Endothelial cell of umbilical vein (primary cell): ENCODE results near the gene EDEM2. TPM values are rescaled to one million over a fixed set of nuclear protein-coding genes. Genes with fewer than 3 reads are reported as not detected.

Experiments used
- BruUV-seq: library from RNA; stranded (reverse); fragments of 400-500 nt; replicated peaks from 2 replicates; lab custom pipeline; 2021; lab: Mats Ljungman, UMichigan
- CTCF ChIA-PET: fragments of 300-600, 350-600 bp; sonication (Branson Sonifier 250); formaldehyde crosslinking; loops from one replicate; lab custom pipeline; 2021; ENCODE audit warnings: antibody characterized with exemption, inconsistent platforms; lab: Charles Lee
- POLR2A ChIA-PET: fragments of 300-600, 350-600 bp; sonication (Branson Sonifier 250); formaldehyde crosslinking; loops from one replicate; lab custom pipeline; 2021; ENCODE audit warnings: antibody characterized with exemption, inconsistent platforms; lab: Charles Lee
- DNase-seq: peaks from one replicate; pipeline ENCODE4 v3.0.0-alpha.2; 2011; ENCODE audit warnings: low read depth, low spot score
- FAIRE-seq: peaks from 2 replicates; lab custom pipeline; 2011; peaks lifted over from hg19 to GRCh38; lab: Jason Lieb, UNC
- H2AFZ ChIP-seq: 2 replicates; pipeline ENCODE4 v1.6.0; 2012; ENCODE audit warnings: low read depth, low read length, control low read depth, inconsistent platforms
- H3K27ac ChIP-seq: 2 replicates; pipeline ENCODE4 v1.5.1; 2011; ENCODE audit warnings: low read depth, mild to moderate bottlenecking, control low read depth, low read length, moderate library complexity; ENCODE audit not compliant: insufficient read depth
- H3K27me3 ChIP-seq, 2 experiments: 2 replicates each; pipeline versions ENCODE4 v1.6.0 to v1.6.1; 2011; ENCODE audit warnings: low read length in 2 of 2, mixed read lengths in 1 of 2; ENCODE audit not compliant: control insufficient read depth in 2 of 2, insufficient read depth in 2 of 2
- H3K36me3 ChIP-seq, 2 experiments: 2 replicates in 1 of 2; 3 replicates in 1 of 2; pipeline ENCODE4 v1.5.1; 2011; ENCODE audit warnings: low read length in 2 of 2, mild to moderate bottlenecking in 1 of 2, moderate library complexity in 1 of 2; ENCODE audit not compliant: control insufficient read depth in 2 of 2, insufficient read depth in 2 of 2; ENCODE audit errors: extremely low read depth in 1 of 2
- H3K4me1 ChIP-seq: 3 replicates; pipeline ENCODE4 v1.5.1; 2011; ENCODE audit warnings: mild to moderate bottlenecking, low read length; ENCODE audit not compliant: control insufficient read depth, insufficient read depth; ENCODE audit errors: extremely low read depth
- H3K4me2 ChIP-seq: 2 replicates; pipeline ENCODE4 v1.6.1; 2011; ENCODE audit warnings: low read length, control low read depth, mixed read lengths; ENCODE audit not compliant: insufficient read depth
- H3K4me3 ChIP-seq, 3 experiments: fragments of 200-600 bp in 1 of 3; sonication (generic), shearing (Covaris generic) in 1 of 3; replicated peaks in 1 of 3; 2 replicates each; pipeline ENCODE4 v1.5.1; 2011 to 2016; ENCODE audit warnings: control low read depth in 3 of 3, low read length in 3 of 3, mild to moderate bottlenecking in 2 of 3, inconsistent platforms in 1 of 3, low read depth in 1 of 3, moderate library complexity in 1 of 3; ENCODE audit not compliant: insufficient read depth in 1 of 3
- H3K79me2 ChIP-seq: 2 replicates; pipeline ENCODE4 v1.6.0; 2012; ENCODE audit warnings: low read length, inconsistent platforms; ENCODE audit not compliant: control insufficient read depth, insufficient read depth
- H3K9ac ChIP-seq: replicated peaks from 2 replicates; pipeline ENCODE3; 2011; ENCODE audit warnings: low read length, control low read depth; ENCODE audit not compliant: insufficient read depth; ENCODE audit errors: extremely low read depth
- H3K9me1 ChIP-seq: replicated peaks from 3 replicates; pipeline ENCODE4 v1.6.0; 2011; ENCODE audit warnings: mild to moderate bottlenecking, low read length; ENCODE audit not compliant: control insufficient read depth, insufficient read depth; ENCODE audit errors: extremely low read depth
- H3K9me3 ChIP-seq: replicated peaks from 2 replicates; pipeline ENCODE4 v1.5.1; 2012; ENCODE audit warnings: low read length, inconsistent platforms; ENCODE audit not compliant: control insufficient read depth, insufficient read depth
- H4K20me1 ChIP-seq: replicated peaks from 2 replicates; pipeline ENCODE3; 2011; ENCODE audit warnings: mild to moderate bottlenecking, low read length; ENCODE audit not compliant: control insufficient read depth, insufficient read depth; ENCODE audit errors: extremely low read depth
- EZH2 ChIP-seq: IDR thresholded peaks from 2 replicates; pipeline ENCODE4 v1.6.1; 2012; ENCODE audit warnings: borderline replicate concordance, low read depth, mild to moderate bottlenecking, moderate library complexity, low read length, inconsistent platforms; ENCODE audit not compliant: severe bottlenecking
- FOS ChIP-seq: IDR thresholded peaks from 2 replicates; pipeline ENCODE4 v1.6.1; 2011; ENCODE audit warnings: mild to moderate bottlenecking, low read length, moderate library complexity, borderline replicate concordance; ENCODE audit not compliant: insufficient read depth
- GATA2 ChIP-seq: IDR thresholded peaks from 2 replicates; pipeline ENCODE4 v1.7.0; 2011; ENCODE audit warnings: low read depth, mild to moderate bottlenecking, moderate library complexity, mixed read lengths, low read length; ENCODE audit not compliant: insufficient read length, insufficient read depth
- JUN ChIP-seq: IDR thresholded peaks from 2 replicates; pipeline ENCODE4 v1.6.1; 2011; ENCODE audit warnings: borderline replicate concordance, low read depth; ENCODE audit not compliant: insufficient read length, insufficient read depth
- MYC ChIP-seq: IDR thresholded peaks from one replicate; pipeline ENCODE4 v1.6.1; 2011; ENCODE audit warnings: mild to moderate bottlenecking, low read depth, low read length
- POLR2A ChIP-seq: IDR thresholded peaks from 2 replicates; pipeline ENCODE4 v1.6.1; 2012; ENCODE audit warnings: low read depth, mild to moderate bottlenecking, control low read depth, low read length
- POLR2AphosphoS5 ChIP-seq: IDR thresholded peaks from 2 replicates; pipeline ENCODE4 v1.6.1; 2012; ENCODE audit warnings: low read depth, mild to moderate bottlenecking, control low read depth, low read length, moderate library complexity; ENCODE audit not compliant: insufficient read depth
- dilution Hi-C: fragments of 300-500 bp; cut with MboI; formaldehyde crosslinking; loops from one replicate; pipeline ENCODE4 v1.15.0; 2019; ENCODE audit warnings: low sequenced_read_pairs; ENCODE audit not compliant: extremely low pct_ligation_motif_present
- intact Hi-C: fragments of 100-400 bp; cut with micrococcal nuclease; formaldehyde crosslinking; loops from one replicate; pipeline ENCODE4 v1.10.0; 2022
- polyA plus RNA-seq, 4 experiments: library from polyadenylated mRNA; depleted of rRNA in 3 of 4; stranded (reverse) in 3 of 4; unstranded in 1 of 4; fragments of >200 nt; gene quantifications; 2 replicates each; pipeline versions ENCODE4 v1.2.1 to v1.2.3, GENCODE V29; 2011 to 2012; ENCODE audit warnings: missing spikeins in 1 of 4
- total RNA-seq: library from RNA; stranded (reverse); gene quantifications from 2 replicates; pipeline ENCODE4 v1.2.3, GENCODE V29; 2021
- TF ChIP-seq, protein P1 (sequence below), 2 donors: IDR thresholded peaks; 1 replicate in 1 of 2; 2 replicates in 1 of 2; pipeline ENCODE4 v1.5.1; 2011; ENCODE audit warnings: low read length in 2 of 2, mild to moderate bottlenecking in 2 of 2, moderate library complexity in 2 of 2, control low read depth in 1 of 2, inconsistent platforms in 1 of 2, low read depth in 1 of 2; ENCODE audit not compliant: insufficient read depth in 1 of 2; ENCODE audit errors: extremely low read depth in 1 of 2
- TF ChIP-seq, protein P2 (sequence below): IDR thresholded peaks from 2 replicates; pipeline ENCODE4 v1.6.1; 2011; ENCODE audit not compliant: insufficient read depth, insufficient read length

Gene EDEM2
- total and polyA plus RNA-seq, 2 donors (not counting 3 experiments of a cell fraction or from before 2014, with no cell fraction given), result 29.1 to 39.5 TPM

DNA sequence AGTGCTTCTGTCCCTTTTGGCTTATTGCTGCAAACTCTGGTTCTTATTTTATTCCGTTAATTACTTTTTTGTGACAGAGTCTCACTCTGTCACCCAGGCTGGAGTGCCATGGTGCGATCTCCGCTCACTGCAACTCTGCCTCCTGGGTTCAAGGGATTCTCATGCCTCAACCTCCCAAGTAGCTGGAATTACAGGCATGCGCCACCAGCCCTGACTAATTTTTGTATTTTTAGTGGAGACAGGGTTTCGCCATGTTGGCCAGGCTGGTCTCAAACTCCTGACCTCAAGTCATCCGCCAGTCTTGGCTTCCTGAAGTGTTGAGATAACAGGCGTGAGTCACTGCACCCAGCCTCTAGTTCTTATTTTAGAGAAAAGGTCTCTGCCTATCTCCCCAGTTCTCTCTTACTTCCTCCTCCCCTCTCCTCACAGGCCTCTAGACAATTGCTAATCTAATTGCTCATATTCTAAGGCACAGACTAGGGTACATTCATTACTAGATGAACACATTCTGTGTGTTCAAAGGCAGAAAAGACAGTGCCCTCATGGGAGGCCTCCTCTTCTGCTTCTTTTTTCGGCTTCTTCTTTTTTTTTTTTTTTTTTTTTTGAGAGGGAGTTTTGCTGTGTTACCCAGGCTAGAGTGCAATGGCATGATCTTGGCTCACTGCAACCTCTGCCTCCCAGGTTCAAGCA lies 27.0 kb downstream of the EDEM2 start:
- no peak overlapping the region for H2AFZ ChIP-seq
- no peaks in the 10 kb centered on the region for H3K79me2 ChIP-seq
- no peak overlapping the region for H3K4me3 ChIP-seq
- no peaks in the 10 kb centered on the region for H3K27me3 ChIP-seq
- H3K36me3 ChIP-seq, result peaks cover 7 to 21% of the 10 kb centered on the region in 2 experiments
- peak; percentile 72 for DNase-seq
- H3K9me1 ChIP-seq, result no peaks in the 10 kb centered on the region
- POLR2A ChIA-PET, result no interaction called here
- intact Hi-C loops, result loop anchor here (1.0 kb wide), 1 partner anchor 15 kb away; no protein-coding TSS in a partner anchor
- TF ChIP-seq POLR2AphosphoS5, result peak; percentile 74
- no peak for TF ChIP-seq EZH2
- TF ChIP-seq JUN, result peak; percentile 50
- peak; percentile 78 for TF ChIP-seq GATA2
- TF ChIP-seq FOS, result peak; percentile 82
- TF ChIP-seq, protein P1, sequence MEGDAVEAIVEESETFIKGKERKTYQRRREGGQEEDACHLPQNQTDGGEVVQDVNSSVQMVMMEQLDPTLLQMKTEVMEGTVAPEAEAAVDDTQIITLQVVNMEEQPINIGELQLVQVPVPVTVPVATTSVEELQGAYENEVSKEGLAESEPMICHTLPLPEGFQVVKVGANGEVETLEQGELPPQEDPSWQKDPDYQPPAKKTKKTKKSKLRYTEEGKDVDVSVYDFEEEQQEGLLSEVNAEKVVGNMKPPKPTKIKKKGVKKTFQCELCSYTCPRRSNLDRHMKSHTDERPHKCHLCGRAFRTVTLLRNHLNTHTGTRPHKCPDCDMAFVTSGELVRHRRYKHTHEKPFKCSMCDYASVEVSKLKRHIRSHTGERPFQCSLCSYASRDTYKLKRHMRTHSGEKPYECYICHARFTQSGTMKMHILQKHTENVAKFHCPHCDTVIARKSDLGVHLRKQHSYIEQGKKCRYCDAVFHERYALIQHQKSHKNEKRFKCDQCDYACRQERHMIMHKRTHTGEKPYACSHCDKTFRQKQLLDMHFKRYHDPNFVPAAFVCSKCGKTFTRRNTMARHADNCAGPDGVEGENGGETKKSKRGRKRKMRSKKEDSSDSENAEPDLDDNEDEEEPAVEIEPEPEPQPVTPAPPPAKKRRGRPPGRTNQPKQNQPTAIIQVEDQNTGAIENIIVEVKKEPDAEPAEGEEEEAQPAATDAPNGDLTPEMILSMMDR (IDR thresholded peaks at IDR 0.05; ENCODE audit: extremely low read depth in 1 of 2, insufficient read depth in 1 of 2, low read depth in 1 of 2, low read length in 2 of 2), result no peak
- no peak for TF ChIP-seq MYC
- no peak for TF ChIP-seq POLR2A
- TF ChIP-seq, protein P2, sequence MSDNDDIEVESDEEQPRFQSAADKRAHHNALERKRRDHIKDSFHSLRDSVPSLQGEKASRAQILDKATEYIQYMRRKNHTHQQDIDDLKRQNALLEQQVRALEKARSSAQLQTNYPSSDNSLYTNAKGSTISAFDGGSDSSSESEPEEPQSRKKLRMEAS, result no peak
- H4K20me1 ChIP-seq, result no peaks in the 10 kb centered on the region
- dilution Hi-C loops, result no loop called here
- no peak overlapping the region for H3K9ac ChIP-seq
- peak; percentile 87 for FAIRE-seq
- CTCF ChIA-PET, result interaction anchor here (0.8 to 5.2 kb wide), 2 partner anchors 21 to 25 kb away, joined by 4 to 46 read pairs; no protein-coding TSS in a partner anchor
- H3K4me1 ChIP-seq, result peaks cover 48% of the 10 kb centered on the region
- H3K27ac ChIP-seq, result peak overlapping the region; percentile 54
- peak overlapping the region; percentile 17 for H3K4me2 ChIP-seq
- no peaks in the 10 kb centered on the region for H3K9me3 ChIP-seq
- BruUV-seq, result no TSS peak
